ENCODE measurements around the gene MGAT4A.

The MGAT4A gene

DNA sequence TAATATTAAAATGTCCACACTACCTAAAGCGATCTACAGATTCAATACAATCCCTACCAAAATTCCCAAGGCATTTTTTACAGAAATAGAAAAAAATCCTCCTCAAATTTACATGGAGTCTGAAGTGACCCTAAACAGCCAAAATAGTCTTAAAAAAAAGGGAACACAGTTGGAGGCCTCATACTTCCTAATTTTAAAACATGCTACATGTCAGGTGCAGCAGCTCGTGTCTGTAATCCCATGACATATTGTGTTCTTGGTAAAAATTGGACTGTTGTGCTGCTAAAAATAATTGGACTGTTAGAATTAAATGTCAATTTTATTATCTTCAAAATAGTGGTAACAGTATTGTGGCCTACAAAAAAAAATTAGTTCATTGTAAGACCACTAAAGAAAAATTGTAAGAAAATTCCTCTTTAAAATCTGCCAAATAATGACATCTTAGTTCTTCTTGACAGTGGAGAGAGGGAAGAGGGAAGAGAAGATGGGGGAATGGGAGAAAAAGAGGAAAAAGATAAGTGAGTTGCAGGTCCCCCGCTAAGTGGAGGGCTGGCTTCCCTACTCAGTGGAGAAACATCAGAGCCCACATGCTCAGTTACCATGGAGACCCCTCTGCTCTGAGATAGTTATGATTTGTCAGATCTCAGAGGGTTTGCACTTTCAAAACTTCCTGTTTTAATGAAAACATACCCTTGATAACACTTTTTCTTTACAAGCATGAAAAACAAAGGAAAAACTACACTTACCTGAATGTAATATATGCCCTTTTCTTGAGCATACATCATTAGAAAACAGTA lies 76.0 kb downstream of the MGAT4A start:
- H3K36me3 ChIP-seq (ENCODE audit: low read depth): no peaks in the 10 kb centered on the region
- DNase-seq (ENCODE audit: low spot score) (no peak), ATAC-seq (ENCODE audit: low read depth) (no peak)
- TF ChIP-seq, protein P1, sequence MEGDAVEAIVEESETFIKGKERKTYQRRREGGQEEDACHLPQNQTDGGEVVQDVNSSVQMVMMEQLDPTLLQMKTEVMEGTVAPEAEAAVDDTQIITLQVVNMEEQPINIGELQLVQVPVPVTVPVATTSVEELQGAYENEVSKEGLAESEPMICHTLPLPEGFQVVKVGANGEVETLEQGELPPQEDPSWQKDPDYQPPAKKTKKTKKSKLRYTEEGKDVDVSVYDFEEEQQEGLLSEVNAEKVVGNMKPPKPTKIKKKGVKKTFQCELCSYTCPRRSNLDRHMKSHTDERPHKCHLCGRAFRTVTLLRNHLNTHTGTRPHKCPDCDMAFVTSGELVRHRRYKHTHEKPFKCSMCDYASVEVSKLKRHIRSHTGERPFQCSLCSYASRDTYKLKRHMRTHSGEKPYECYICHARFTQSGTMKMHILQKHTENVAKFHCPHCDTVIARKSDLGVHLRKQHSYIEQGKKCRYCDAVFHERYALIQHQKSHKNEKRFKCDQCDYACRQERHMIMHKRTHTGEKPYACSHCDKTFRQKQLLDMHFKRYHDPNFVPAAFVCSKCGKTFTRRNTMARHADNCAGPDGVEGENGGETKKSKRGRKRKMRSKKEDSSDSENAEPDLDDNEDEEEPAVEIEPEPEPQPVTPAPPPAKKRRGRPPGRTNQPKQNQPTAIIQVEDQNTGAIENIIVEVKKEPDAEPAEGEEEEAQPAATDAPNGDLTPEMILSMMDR (IDR thresholded peaks at IDR 0.05; ENCODE audit: poor library complexity, severe bottlenecking): no peak
- H3K9me3 ChIP-seq (ENCODE audit: severe bottlenecking): peaks cover 2% of the 10 kb centered on the region
- no peak overlapping the region for H3K27ac ChIP-seq (ENCODE audit: poor library complexity, severe bottlenecking)
- no peak overlapping the region for H3K4me3 ChIP-seq (ENCODE audit: severe bottlenecking)
- H3K4me1 ChIP-seq (ENCODE audit: insufficient read depth, poor library complexity, severe bottlenecking): no peaks in the 10 kb centered on the region
- H3K27me3 ChIP-seq (ENCODE audit: insufficient read depth, poor library complexity, severe bottlenecking): no peaks in the 10 kb centered on the region

- no peaks in the 10 kb centered on the region for H3K36me3 ChIP-seq (ENCODE audit: low read depth)
- H3K9me3 ChIP-seq (ENCODE audit: severe bottlenecking): peaks cover 2% of the 10 kb centered on the region
- DNase-seq (ENCODE audit: low spot score) (no peak), ATAC-seq (ENCODE audit: low read depth) (no peak)
- H3K27me3 ChIP-seq (ENCODE audit: insufficient read depth, poor library complexity, severe bottlenecking): no peaks in the 10 kb centered on the region
- H3K27ac ChIP-seq (ENCODE audit: poor library complexity, severe bottlenecking): no peak overlapping the region
- peaks cover 5% of the 10 kb centered on the region for H3K4me1 ChIP-seq (ENCODE audit: insufficient read depth, poor library complexity, severe bottlenecking)
- H3K4me3 ChIP-seq (ENCODE audit: severe bottlenecking): no peak overlapping the region
- TF ChIP-seq, protein P1 (IDR thresholded peaks at IDR 0.05; ENCODE audit: poor library complexity, severe bottlenecking): no peak
Measured at GRCh38 chr2:98650998-98651397, 79.9 kb downstream of the MGAT4A start.

GRCh38 chr2:98649992-98650375 lies 80.9 kb downstream of the MGAT4A start:
- no peaks in the 10 kb centered on the region for H3K36me3 ChIP-seq (ENCODE audit: low read depth)
- peaks cover 5% of the 10 kb centered on the region for H3K4me1 ChIP-seq (ENCODE audit: insufficient read depth, poor library complexity, severe bottlenecking)
- no peak overlapping the region for H3K4me3 ChIP-seq (ENCODE audit: severe bottlenecking)
- DNase-seq (ENCODE audit: low spot score) (no peak), ATAC-seq (ENCODE audit: low read depth) (no peak)
- H3K9me3 ChIP-seq (ENCODE audit: severe bottlenecking): peaks cover 2% of the 10 kb centered on the region
- no peaks in the 10 kb centered on the region for H3K27me3 ChIP-seq (ENCODE audit: insufficient read depth, poor library complexity, severe bottlenecking)
- H3K27ac ChIP-seq (ENCODE audit: poor library complexity, severe bottlenecking): no peak overlapping the region
- TF ChIP-seq, protein P1 (IDR thresholded peaks at IDR 0.05; ENCODE audit: poor library complexity, severe bottlenecking): no peak

GRCh38 chr2:98649135-98649991 lies 81.6 kb downstream of the MGAT4A start:
- DNase-seq (ENCODE audit: low spot score) (no peak), ATAC-seq (ENCODE audit: low read depth) (peak; percentile 86)
- TF ChIP-seq, protein P1 (IDR thresholded peaks at IDR 0.05; ENCODE audit: poor library complexity, severe bottlenecking): peak; percentile 95
- no peak overlapping the region for H3K27ac ChIP-seq (ENCODE audit: poor library complexity, severe bottlenecking)
- peaks cover 2% of the 10 kb centered on the region for H3K9me3 ChIP-seq (ENCODE audit: severe bottlenecking)
- peaks cover 5% of the 10 kb centered on the region for H3K4me1 ChIP-seq (ENCODE audit: insufficient read depth, poor library complexity, severe bottlenecking)
- no peak overlapping the region for H3K4me3 ChIP-seq (ENCODE audit: severe bottlenecking)
- no peaks in the 10 kb centered on the region for H3K36me3 ChIP-seq (ENCODE audit: low read depth)
- H3K27me3 ChIP-seq (ENCODE audit: insufficient read depth, poor library complexity, severe bottlenecking): no peaks in the 10 kb centered on the region

Data from RWPE2 (cell line).